HUES64 (cell line): Measurements from ENCODE around the gene HIVEP3.

ENCODE experiments used
- H3K27ac ChIP-seq: 2 replicates; pipeline ENCODE4 v1.7.0; 2013; ENCODE audit warnings: low read depth, low read length, inconsistent platforms
- H3K27me3 ChIP-seq: 2 replicates; pipeline ENCODE4 v1.6.1; 2013; ENCODE audit warnings: mild to moderate bottlenecking, low read length; ENCODE audit not compliant: insufficient read depth
- H3K36me3 ChIP-seq: 2 replicates; pipeline ENCODE4 v1.6.1; 2013; ENCODE audit warnings: mild to moderate bottlenecking, low read length; ENCODE audit not compliant: insufficient read depth
- H3K4me1 ChIP-seq: 2 replicates; pipeline ENCODE4 v1.6.1; 2013; ENCODE audit warnings: mild to moderate bottlenecking, low read length, moderate library complexity; ENCODE audit not compliant: insufficient read depth
- H3K4me3 ChIP-seq: 2 replicates; pipeline ENCODE4 v1.5.1; 2013; ENCODE audit warnings: mild to moderate bottlenecking, low read length, moderate library complexity
- H3K9ac ChIP-seq: 2 replicates; pipeline ENCODE4 v1.6.1; 2013; ENCODE audit warnings: mild to moderate bottlenecking, low read depth, low read length
- H3K9me3 ChIP-seq: 2 replicates; pipeline ENCODE4 v1.6.1; 2013; ENCODE audit warnings: low read depth, low read length; ENCODE audit not compliant: insufficient read depth
- WGBS: fragments of 150-250, 120-280 bp; methylation state at CpG from one replicate; pipeline ENCODE4 v1.1.7; 2013; ENCODE audit warnings: missing lambda C conversion rate; 5-methylcytosine and 5-hydroxymethylcytosine counted together

HIVEP3 gene

DNA sequence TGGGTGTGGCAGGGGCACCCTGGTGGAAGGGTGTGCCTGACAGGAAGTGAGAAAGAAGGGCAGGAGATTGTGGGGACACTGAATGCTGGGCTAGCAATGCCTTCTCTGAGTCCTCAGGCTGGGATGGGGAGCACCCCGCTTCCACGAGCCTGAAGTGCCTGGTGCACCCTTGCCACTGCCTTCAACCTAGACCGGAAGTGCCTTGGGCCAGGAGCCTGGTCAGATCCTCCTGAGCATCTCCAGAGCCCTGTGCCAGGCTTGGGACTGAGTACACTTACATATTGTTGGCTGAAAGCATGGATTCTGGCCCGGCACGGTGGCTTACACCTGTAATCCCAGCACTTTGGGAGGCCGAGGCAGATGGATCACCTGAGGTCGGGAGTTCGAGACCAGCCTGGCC lies 228.4 kb downstream of the HIVEP3 start:
- no peaks in the 10 kb centered on the region for H3K27me3 ChIP-seq
- no peaks in the 10 kb centered on the region for H3K36me3 ChIP-seq
- WGBS: 98% methylated on average over 8 of the region's 8 CpGs
- H3K9me3 ChIP-seq: no peaks in the 10 kb centered on the region
- no peaks in the 10 kb centered on the region for H3K4me1 ChIP-seq
- no peak overlapping the region for H3K9ac ChIP-seq
- H3K27ac ChIP-seq: no peak overlapping the region
- H3K4me3 ChIP-seq: no peak overlapping the region

DNA sequence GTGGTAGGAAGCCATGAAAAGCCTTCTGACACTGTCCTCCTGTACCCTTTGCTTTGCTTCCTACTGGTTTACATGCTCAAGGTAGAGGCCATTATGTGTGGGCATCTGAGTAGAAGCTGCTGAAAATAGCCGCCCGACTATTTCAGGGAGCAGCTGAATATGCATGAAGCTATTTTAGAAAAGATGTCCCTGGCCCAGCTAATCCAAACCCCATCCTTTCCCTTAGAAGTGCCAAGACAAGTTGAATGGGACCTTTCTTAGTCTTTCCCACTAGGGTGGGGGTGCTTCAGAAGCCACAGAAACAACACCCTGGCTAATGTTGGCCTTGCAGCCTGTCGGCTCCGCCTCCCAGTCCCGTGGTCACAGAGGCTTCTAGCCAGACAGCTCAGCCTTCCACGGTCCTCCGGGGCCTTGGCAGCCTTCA lies 229.2 kb downstream of the HIVEP3 start:
- H3K9ac ChIP-seq: no peak overlapping the region
- no peak overlapping the region for H3K27ac ChIP-seq
- H3K4me3 ChIP-seq: no peak overlapping the region
- no peaks in the 10 kb centered on the region for H3K27me3 ChIP-seq
- H3K4me1 ChIP-seq: no peaks in the 10 kb centered on the region
- 81% methylated on average over 7 of the region's 7 CpGs for WGBS
- H3K9me3 ChIP-seq: no peaks in the 10 kb centered on the region
- no peaks in the 10 kb centered on the region for H3K36me3 ChIP-seq

DNA sequence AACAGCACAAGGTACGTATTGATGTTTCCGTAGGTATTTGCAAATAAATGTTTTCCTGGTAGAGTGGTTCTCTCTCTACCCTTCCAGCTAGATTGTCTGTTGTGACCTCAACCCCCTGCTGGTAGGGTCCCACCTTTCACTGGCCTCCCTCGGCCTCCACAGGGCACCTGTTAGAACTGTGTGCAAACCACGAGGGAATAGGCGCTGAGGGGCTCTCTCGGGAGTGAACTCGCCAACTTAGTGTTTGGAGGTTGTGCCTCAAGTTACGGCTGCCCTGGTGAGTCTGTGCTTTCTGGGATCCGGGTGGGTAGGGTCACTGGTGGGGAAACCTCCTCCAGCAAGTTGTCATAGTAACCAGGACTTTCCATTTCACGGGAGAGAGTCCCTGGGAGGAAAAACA lies 229.6 kb downstream of the HIVEP3 start:
- Histone ChIP-seq H3K36me3 (no peaks in the 10 kb centered on the region), H3K4me1 (no peaks in the 10 kb centered on the region), H3K4me3 (no peak overlapping the region), H3K27ac (no peak overlapping the region), H3K9me3 (no peaks in the 10 kb centered on the region), H3K27me3 (no peaks in the 10 kb centered on the region), H3K9ac (no peak overlapping the region)
- 92% methylated on average over 10 of the region's 10 CpGs for WGBS

DNA sequence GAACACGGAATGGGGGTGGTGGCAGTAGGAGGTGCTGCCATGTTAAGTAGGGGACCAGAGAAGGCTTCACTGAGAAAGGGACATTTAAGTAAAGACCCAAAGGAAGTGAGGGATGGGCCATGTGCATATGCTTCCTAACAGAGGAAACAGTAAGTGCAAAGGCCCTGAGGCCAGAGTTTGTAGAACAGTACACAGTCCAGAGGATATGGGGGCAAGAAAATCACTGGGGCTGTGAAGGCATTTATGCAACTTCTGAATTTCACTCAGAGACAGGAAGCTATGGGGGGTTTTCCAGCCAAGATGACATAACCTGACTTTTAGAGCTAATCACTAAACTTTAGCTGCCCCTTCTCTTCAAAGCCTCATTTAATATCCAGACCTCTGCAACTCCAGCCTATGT lies 231.7 kb downstream of the HIVEP3 start:
- Histone ChIP-seq H3K27me3 (no peaks in the 10 kb centered on the region), H3K36me3 (no peaks in the 10 kb centered on the region), H3K27ac (no peak overlapping the region), H3K4me1 (no peaks in the 10 kb centered on the region), H3K9ac (no peak overlapping the region), H3K9me3 (no peaks in the 10 kb centered on the region), H3K4me3 (no peak overlapping the region)
- WGBS: 92% methylated on average over 1 of the region's 1 CpG

DNA sequence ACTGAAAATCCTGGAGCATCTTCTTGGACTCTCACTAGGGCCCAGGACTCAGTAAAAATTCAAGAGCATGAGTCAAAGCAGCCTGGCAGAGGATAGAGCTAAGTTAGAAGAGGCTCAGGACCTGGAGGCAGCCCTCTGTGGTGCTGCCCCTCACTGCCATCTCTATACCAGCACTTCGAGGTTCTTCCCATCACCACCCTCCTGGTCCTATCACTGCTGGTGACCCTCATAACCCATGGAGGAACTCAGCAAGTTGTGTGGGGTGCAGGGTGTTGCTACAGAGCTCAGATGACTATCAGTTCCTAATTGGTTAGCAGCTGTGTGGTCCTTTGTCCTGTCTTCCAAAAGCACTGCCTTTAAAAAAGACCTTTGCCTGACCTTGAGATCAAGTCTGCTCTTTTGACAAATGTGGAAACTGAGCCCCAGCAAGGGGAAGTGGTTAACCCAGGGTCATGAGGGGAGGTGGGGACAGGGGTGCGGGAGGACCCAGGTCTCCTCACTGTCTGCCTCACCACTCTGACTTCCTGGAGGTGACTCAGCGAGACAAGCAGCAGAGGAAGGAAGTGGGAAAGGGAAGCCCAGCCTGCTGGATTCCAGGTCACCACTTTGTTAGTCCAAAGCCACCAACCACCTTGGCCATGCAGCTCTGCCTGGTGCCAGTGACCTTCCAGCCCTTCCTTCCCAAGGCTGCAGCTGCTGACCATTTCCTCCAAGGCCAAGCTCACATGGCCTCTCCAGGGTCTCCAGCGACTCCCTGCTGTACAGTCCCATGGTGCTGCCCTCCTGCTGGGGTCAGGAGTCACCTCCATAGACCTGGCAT lies 234.8 kb downstream of the HIVEP3 start:
- Histone ChIP-seq H3K27ac (no peak overlapping the region), H3K4me3 (no peak overlapping the region), H3K9ac (no peak overlapping the region), H3K4me1 (no peaks in the 10 kb centered on the region), H3K36me3 (no peaks in the 10 kb centered on the region), H3K9me3 (no peaks in the 10 kb centered on the region), H3K27me3 (no peaks in the 10 kb centered on the region)
- WGBS: 91% methylated on average over 4 of the region's 4 CpGs

DNA sequence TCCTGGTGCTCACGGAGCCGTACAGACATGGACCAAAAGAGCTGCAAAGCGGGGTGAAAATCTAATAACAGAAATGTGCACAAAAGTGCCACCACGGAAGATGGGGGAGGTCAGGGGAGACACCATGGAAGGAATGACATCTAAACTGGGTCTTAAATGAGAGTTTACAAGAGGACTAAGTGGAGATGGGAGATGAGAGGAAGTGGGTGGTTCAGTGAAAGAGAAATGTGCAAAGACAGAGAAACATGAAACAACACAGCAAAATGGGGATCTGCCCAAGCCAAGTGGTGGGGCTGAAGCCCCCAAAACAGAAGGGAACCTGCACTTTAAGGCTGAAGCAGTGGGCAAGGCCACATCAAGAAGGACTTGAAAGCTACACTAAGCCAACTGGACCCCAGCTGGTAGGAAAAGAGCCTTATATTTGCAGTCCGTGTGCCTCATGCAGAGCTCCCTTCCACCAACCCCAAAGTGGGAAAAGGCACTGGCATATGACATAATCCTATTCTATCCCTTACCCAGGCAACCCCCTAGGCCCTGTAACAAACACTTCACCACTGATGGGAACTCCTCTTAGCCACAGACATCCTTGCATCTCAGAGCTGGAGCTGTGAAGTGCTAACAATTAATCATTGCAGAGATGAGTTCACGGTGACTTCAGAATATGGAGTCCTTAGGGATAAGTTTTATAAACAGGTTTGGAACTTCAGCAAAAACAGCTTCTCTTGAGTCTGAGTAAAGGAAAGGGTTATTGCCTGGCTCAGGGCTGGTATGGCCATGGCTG lies 235.7 kb downstream of the HIVEP3 start:
- no peaks in the 10 kb centered on the region for H3K4me1 ChIP-seq
- H3K9ac ChIP-seq: no peak overlapping the region

DNA sequence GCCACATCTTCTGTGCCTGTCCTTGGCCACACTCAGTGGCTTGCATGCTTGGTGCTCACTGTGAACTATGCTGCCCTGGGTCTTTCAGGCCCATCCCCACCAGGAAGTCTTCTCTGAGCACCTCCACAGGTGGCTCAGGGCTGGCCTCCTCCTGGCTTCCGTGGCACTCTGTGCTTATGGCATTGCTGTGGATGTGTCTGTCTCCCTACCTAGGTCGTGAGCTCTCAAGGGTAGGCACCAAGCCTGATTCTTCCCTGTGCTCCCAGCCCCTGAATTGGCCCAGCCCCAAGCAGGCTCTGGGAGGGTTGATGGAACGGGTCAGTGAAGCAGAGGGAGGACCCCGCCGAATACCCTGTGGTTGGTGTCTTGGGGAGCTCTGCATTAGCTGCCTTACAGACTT lies 236.6 kb downstream of the HIVEP3 start:
- WGBS: 94% methylated on average over 5 of the region's 5 CpGs
- Histone ChIP-seq H3K4me3 (no peak overlapping the region), H3K27me3 (no peaks in the 10 kb centered on the region), H3K9me3 (no peaks in the 10 kb centered on the region), H3K27ac (no peak overlapping the region), H3K9ac (no peak overlapping the region), H3K36me3 (no peaks in the 10 kb centered on the region), H3K4me1 (no peaks in the 10 kb centered on the region)

More for the DNA sequence above, 235.7 kb downstream of the HIVEP3 start:
- no peaks in the 10 kb centered on the region for H3K36me3 ChIP-seq
- no peaks in the 10 kb centered on the region for H3K27me3 ChIP-seq
- H3K9me3 ChIP-seq: no peaks in the 10 kb centered on the region
- no peak overlapping the region for H3K27ac ChIP-seq
- 93% methylated on average over 6 of the region's 6 CpGs for WGBS
- H3K4me3 ChIP-seq: no peak overlapping the region

DNA sequence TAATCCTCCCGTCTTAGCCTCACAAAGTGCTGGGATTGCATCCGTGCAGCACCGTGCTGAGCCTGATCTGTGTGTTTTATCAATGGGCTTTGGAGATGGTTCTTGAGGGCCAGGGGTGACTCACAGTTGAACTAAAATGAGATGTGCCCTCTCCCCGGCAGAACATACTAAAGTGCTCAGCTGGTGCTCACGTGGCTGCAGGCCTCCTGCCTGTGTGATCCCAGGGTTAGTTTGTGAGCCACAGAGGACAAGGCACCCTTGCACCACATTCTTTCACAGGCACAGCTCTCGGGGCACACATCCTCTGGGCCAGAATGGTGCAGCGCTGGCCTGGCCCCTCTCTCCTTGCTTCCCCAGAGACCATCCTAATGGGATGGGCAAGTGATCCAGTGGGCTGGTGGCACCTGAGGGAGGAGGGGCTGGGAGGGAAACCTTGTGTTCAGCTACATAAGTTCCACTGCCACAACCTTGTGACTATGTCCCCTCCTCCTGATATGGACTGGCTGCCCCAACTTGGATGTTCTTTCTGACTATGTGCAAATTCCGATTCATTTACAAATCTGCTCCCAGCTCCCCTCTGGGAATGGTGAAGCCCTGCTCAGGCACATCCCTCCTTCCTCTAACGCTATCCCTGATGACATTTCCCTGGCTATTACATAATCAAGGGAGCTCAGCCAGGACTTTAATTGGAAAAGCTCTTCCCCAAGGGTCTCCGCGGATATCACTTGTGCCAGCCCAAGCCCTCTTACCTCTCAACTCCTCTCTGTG lies 237.2 kb downstream of the HIVEP3 start:
- Histone ChIP-seq H3K9ac (no peak overlapping the region), H3K4me1 (no peaks in the 10 kb centered on the region), H3K27me3 (no peaks in the 10 kb centered on the region), H3K9me3 (no peaks in the 10 kb centered on the region), H3K27ac (no peak overlapping the region), H3K36me3 (no peaks in the 10 kb centered on the region), H3K4me3 (no peak overlapping the region)
- WGBS: 89% methylated on average over 11 of the region's 11 CpGs

DNA sequence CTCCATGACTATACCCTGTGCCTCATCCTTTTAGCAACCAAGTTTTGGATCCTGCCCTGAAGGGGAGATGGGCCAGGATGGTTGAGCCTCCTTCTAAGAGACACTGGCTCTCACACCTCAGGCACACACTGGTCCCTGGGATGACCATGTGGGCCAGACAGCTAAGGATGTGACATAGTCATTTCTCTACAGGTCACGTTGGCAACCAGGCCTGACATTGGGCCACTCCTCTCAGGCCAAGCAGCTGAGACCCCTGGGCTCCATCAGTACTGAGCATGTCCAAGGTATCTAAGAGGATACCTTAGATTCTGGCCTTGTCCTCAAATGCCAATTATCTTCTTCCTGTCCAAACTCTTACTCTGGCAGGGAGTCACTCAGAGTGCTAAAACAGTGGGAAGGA lies 238.7 kb downstream of the HIVEP3 start:
- no peaks in the 10 kb centered on the region for H3K9me3 ChIP-seq
- H3K36me3 ChIP-seq: no peaks in the 10 kb centered on the region
- H3K4me1 ChIP-seq: no peaks in the 10 kb centered on the region
- H3K4me3 ChIP-seq: no peak overlapping the region
- WGBS: 95% methylated on average over 1 of the region's 1 CpG
- no peak overlapping the region for H3K27ac ChIP-seq
- H3K27me3 ChIP-seq: no peaks in the 10 kb centered on the region
- no peak overlapping the region for H3K9ac ChIP-seq

DNA sequence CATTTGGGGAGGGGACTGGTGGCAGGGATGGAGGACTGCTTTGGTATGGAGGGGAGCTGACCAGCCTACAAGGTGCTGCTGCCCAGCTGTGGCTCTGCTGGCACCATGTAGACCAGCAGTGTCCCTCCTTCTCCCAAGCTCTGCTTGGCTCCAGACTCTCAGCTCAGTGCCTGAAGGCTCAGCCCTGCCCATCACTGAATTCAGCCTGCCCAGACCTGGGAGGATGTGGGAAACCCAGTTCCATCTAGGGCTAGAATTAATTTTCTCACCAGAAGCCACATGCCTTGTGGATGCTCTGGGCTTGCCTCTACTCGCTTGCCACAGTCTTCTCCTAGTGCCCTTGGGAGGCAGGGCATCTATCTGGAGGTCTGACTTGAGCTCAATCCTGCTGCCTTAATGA lies 239.2 kb downstream of the HIVEP3 start:
- H3K27me3 ChIP-seq: no peaks in the 10 kb centered on the region
- no peaks in the 10 kb centered on the region for H3K36me3 ChIP-seq
- 90% methylated on average over 1 of the region's 1 CpG for WGBS
- H3K9ac ChIP-seq: no peak overlapping the region
- no peaks in the 10 kb centered on the region for H3K4me1 ChIP-seq
- H3K4me3 ChIP-seq: no peak overlapping the region
- H3K27ac ChIP-seq: no peak overlapping the region
- H3K9me3 ChIP-seq: no peaks in the 10 kb centered on the region
